CD4-positive, alpha-beta T cell treated with Interleukin-10 for 1 hour (primary cell): ENCODE data around the gene SURF2.

ENCODE experiments used
- DNase-seq: peaks from one replicate; pipeline ENCODE4 v3.0.0-alpha.2; 2020

SURF2 gene

GRCh38 chr9:133404454-133405002 is 48.2 kb downstream of the SURF2 start:
- DNase-seq = no peak

DNA sequence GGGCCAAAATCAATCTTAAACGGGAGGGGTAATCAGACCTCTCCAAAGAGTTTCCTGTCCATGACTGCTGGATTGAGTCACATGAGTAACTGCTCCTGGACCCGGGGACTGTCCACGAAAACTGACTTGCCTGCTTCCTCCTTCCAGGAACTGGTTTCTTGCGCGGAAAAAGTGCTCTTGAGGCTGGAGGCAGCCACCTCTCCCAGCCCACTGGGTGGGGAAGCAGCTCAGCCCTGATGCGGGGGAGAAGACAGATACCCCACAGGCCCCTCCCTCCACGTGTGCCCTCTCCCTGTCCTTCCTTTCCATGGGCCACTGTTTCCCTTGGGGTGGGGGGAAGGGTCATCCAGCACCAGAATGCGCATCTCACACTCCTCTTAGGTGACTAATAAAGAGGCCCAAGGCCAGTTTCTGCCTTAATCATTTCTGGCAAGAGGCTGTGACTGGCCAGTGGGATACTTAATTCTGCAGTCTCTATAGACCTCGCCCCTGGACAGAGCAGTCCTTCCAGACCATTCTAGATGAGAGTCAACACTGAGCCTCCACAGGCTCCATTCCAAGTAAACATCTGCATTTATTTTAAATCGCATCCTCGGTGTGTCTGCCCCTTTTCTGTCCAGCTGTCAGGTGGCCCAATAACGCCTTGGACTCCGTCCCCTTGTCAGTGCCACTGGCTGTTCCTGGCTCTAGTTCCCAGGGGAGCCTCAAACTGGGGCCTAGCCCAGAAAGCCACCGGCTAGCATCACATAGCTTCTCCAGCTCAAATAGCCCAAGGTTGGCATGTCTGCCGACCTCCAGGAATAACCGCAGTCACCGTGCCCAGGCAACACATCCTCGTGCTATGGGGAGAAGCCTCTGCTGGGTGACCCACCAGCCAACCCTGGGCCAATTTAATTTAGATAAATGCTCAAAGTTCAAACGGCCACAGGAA is 49.4 kb downstream of the SURF2 start:
- DNase-seq = no peak

DNA sequence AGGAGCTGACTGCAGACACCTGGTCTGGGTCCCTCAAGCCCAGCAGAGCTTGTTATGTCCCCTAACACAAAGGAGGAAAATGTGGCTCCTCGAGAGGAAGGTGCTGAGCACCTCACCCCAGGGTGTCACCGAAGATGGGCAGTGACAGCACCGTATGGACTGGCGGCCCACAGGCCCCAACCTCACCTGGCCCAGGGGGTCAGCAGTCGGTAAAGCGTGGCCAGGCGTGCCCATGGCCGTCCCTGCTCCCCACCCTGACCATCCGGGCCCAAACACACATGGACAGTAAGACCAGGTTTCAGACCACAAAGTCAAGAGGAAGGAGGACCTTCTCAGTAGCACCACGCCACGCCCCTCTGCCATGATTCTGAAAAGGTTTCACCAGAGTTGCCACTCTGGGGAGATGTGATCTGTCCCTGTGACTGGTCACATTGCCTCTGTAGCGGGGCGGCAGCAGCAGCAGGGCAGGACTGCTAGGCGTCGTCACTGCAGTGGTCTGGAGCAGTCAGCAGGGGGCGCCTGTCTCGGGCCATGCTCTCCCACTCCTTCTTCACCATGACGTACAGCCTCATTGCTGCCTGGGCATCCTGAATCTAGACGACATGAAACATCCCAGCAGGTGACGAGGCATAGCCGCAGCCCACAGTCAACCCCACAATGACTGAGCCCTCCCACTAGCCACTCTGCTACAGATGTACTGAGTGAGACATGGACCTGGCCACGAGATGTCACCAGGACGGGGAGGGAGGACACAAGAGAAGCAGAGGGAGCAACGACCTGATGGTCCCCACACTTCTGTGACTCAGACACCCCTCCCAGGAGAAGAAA is 50.3 kb downstream of the SURF2 start:
- peak; percentile 84 for DNase-seq

DNA sequence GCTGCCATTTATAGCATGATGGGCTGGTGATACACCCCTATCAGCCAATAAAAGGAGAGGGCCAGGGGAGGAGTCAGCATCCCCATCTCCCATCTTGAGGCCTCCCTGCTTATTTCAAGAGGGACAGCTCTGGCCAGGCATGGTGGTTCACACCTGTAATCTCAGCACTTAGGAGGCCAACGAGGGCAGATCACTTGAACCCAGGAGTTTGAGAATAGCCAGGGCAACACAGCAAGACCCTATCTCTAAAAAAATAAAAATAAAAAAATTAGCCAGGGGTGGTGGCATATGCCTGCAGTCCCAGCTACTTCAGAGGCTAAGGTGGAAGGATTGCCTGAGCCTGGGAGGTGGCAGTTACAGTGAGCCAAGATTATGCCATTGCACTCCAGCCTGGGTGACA is 51.7 kb downstream of the SURF2 start:
- DNase-seq = no peak
